H1 (cell line): ENCODE results near the gene WBP4. TPM values are rescaled to one million over a fixed set of nuclear protein-coding genes. Genes with fewer than 3 reads are reported as not detected.

Experiments used
- EP300 ChIP-seq, 2 experiments: IDR thresholded peaks; 1 replicate in 1 of 2; 2 replicates in 1 of 2; pipeline ENCODE4 v1.6.1; 2011 to 2012; ENCODE audit warnings: low read depth in 2 of 2, low read length in 2 of 2, mild to moderate bottlenecking in 2 of 2, borderline replicate concordance in 1 of 2, inconsistent platforms in 1 of 2, moderate library complexity in 1 of 2
- EZH2 ChIP-seq: fragments of 200-600 bp; sonication (generic); IDR thresholded peaks from 2 replicates; pipeline ENCODE4 v1.7.1; 2012; ENCODE audit warnings: low read depth, mild to moderate bottlenecking, moderate library complexity, low read length, inconsistent platforms; ENCODE audit not compliant: severe bottlenecking
- JUND ChIP-seq: IDR thresholded peaks from 2 replicates; pipeline ENCODE4 v1.6.1; 2011; ENCODE audit warnings: mild to moderate bottlenecking, improper control_type of control experiment, low read length
- NRF1 ChIP-seq: IDR thresholded peaks from 2 replicates; pipeline ENCODE4 v1.6.1; 2011; ENCODE audit warnings: mild to moderate bottlenecking, low read depth, low read length, improper control_type of control experiment
- polyA plus RNA-seq, 7 experiments: library from polyadenylated mRNA; depleted of rRNA in 3 of 7; stranded (reverse) in 5 of 7; unstranded in 2 of 7; fragments of >200 nt in 5 of 7; fragments of 200-250 nt in 2 of 7; gene quantifications; 1 replicate in 5 of 7; 2 replicates in 1 of 7; 4 replicates in 1 of 7; pipeline versions ENCODE4 v1.2.1 to v1.2.3, GENCODE V29; 2011 to 2013; ENCODE audit warnings: missing spikeins in 2 of 7, mixed read lengths in 2 of 7
- total RNA-seq: library from RNA; stranded (reverse); fragmentation: NEBNext Ultra II Directional; extraction: Animal tissue kit (Norgen Biotek cat#: 25700); gene quantifications from 2 replicates; pipeline ENCODE4 v1.2.1, GENCODE V29; 2021

The WBP4 gene
- total and polyA plus RNA-seq, 2 of the 8 experiments (the other 6 are each of a cell fraction or from before 2014, with no cell fraction given): 3.0 to 10.0 TPM

- TF ChIP-seq NRF1 (no peak), EZH2 (no peak), JUND (no peak), EP300 (IDR thresholded peaks at IDR 0.05; ENCODE audit: borderline replicate concordance in 1 of 2, low read depth in 2 of 2, low read length in 2 of 2) (no peak)
These were observed 11.5 kb upstream of the WBP4 start (continued) for GRCh38 chr13:41049480-41050440.
